Measurements from ENCODE around the gene AACS.

DNA sequence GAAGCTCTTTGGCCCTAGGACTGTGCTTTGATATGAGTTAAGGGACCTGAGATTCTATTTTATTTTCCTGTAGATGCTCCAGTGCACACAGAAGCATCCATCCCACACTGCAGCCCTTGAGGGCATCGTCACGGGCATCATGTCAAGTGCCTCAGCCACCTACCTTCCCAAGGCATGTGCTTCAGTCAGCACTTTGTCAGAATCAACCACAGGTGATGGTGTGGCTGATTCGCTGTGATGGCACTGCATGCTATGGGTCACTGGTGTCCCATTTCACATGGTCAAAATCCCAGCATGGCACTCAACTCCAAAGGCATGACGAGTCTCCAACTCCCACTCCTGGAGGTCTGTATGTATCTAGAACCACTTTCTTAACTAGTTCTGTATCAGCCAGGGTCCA, 100.8 kb downstream of the AACS start:
- TF ChIP-seq POLR2A (IDR thresholded peaks at IDR 0.05; ENCODE audit: low read depth, low read length): no peak
- no peak for TF ChIP-seq TAF1 (IDR thresholded peaks at IDR 0.05; ENCODE audit: low read depth, low read length)
- no peak for TF ChIP-seq POLR2AphosphoS5 (IDR thresholded peaks at IDR 0.05; ENCODE audit: low read depth, low read length)
- no peak for TF ChIP-seq SPI1 (IDR thresholded peaks at IDR 0.05; ENCODE audit: low read depth, low read length)
- no peak for TF ChIP-seq PAX5 (IDR thresholded peaks at IDR 0.05; ENCODE audit: insufficient read depth, low read length, severe bottlenecking)

All from GM12891 (cell line).